Stimulated activated CD4-positive, alpha-beta T cell treated with anti-CD3 and anti-CD28 coated beads, Interleukin-2, amount 100 ng/mL, for 4 hours (primary cell): ENCODE measurements around the gene ITGB8.

Experiments used
- DNase-seq: peaks from one replicate; pipeline ENCODE4 v3.0.0-alpha.2; 2020; ENCODE audit warnings: low read depth

Gene ITGB8

GRCh38 chr7:20424500-20424899 lies 93.8 kb downstream of the ITGB8 start:
- DNase-seq = no peak

- DNase-seq = no peak
Observed at GRCh38 chr7:20430664-20431063, 100.0 kb downstream of the ITGB8 start.

- no peak for DNase-seq
Observed at GRCh38 chr7:20431146-20431545, 100.4 kb downstream of the ITGB8 start.

GRCh38 chr7:20432071-20432470 lies 101.4 kb downstream of the ITGB8 start:
- no peak for DNase-seq

- no peak for DNase-seq
Observed at GRCh38 chr7:20435305-20435704, 104.6 kb downstream of the ITGB8 start.

GRCh38 chr7:20438248-20438647 lies 107.5 kb downstream of the ITGB8 start:
- DNase-seq = no peak

GRCh38 chr7:20438694-20439376 lies 108.1 kb downstream of the ITGB8 start:
- no peak for DNase-seq

GRCh38 chr7:20439416-20440185 lies 108.9 kb downstream of the ITGB8 start:
- DNase-seq = no peak

GRCh38 chr7:20440472-20441105 lies 109.9 kb downstream of the ITGB8 start:
- DNase-seq = no peak

- DNase-seq = no peak
Observed at GRCh38 chr7:20441346-20441745, 110.6 kb downstream of the ITGB8 start.

GRCh38 chr7:20441991-20442441 lies 111.3 kb downstream of the ITGB8 start:
- no peak for DNase-seq

GRCh38 chr7:20442951-20443350 lies 112.3 kb downstream of the ITGB8 start:
- DNase-seq = no peak

GRCh38 chr7:20444030-20444800 lies 113.5 kb downstream of the ITGB8 start:
- no peak for DNase-seq

GRCh38 chr7:20447021-20447650 lies 116.4 kb downstream of the ITGB8 start:
- no peak for DNase-seq

- DNase-seq = no peak
Observed at GRCh38 chr7:20449176-20449575, 118.5 kb downstream of the ITGB8 start.

GRCh38 chr7:20450536-20450935 lies 119.8 kb downstream of the ITGB8 start:
- no peak for DNase-seq

- DNase-seq = no peak
Observed at GRCh38 chr7:20454202-20454601, 123.5 kb downstream of the ITGB8 start.

- no peak for DNase-seq
Observed at GRCh38 chr7:20456701-20457100, 126.0 kb downstream of the ITGB8 start.

GRCh38 chr7:20458521-20458920 lies 127.8 kb downstream of the ITGB8 start:
- no peak for DNase-seq

GRCh38 chr7:20459419-20459818 lies 128.7 kb downstream of the ITGB8 start:
- DNase-seq = no peak

GRCh38 chr7:20464891-20465290 lies 134.2 kb downstream of the ITGB8 start:
- DNase-seq = no peak
